Hepatocyte (in vitro differentiated cells): ENCODE results near the gene ALPL. TPM values are rescaled to one million over a fixed set of nuclear protein-coding genes. Genes with fewer than 3 reads are reported as not detected.

Source experiments
- DNase-seq: peaks from one replicate; pipeline ENCODE4 v3.0.0-alpha.2; 2016; ENCODE audit warnings: low spot score
- H2AFZ ChIP-seq: fragments of 200-600 bp; sonication (generic); 2 replicates; pipeline ENCODE4 v1.6.0; 2016; ENCODE audit warnings: antibody characterized with exemption, mild to moderate bottlenecking
- H3K27ac ChIP-seq: fragments of 200-600 bp; sonication (generic); 2 replicates; pipeline ENCODE4 v1.5.1; 2016; ENCODE audit warnings: mild to moderate bottlenecking
- H3K27me3 ChIP-seq: fragments of 200-600 bp; sonication (generic); 2 replicates; pipeline ENCODE4 v1.6.1; 2016
- H3K36me3 ChIP-seq: fragments of 200-600 bp; sonication (generic); replicated peaks from 2 replicates; pipeline ENCODE4 v1.5.1; 2016; ENCODE audit warnings: low read depth; ENCODE audit not compliant: insufficient read depth
- H3K4me1 ChIP-seq: fragments of 200-600 bp; sonication (generic); 2 replicates; pipeline ENCODE4 v1.5.1; 2016; ENCODE audit warnings: mild to moderate bottlenecking, moderate library complexity; ENCODE audit not compliant: insufficient read depth
- H3K4me2 ChIP-seq: fragments of 200-600 bp; sonication (generic); 2 replicates; pipeline ENCODE4 v1.6.0; 2016
- H3K4me3 ChIP-seq: fragments of 200-600 bp; sonication (generic); 2 replicates; pipeline ENCODE4 v1.5.1; 2016; ENCODE audit warnings: mild to moderate bottlenecking
- H3K79me2 ChIP-seq: fragments of 200-600 bp; sonication (generic); 2 replicates; pipeline ENCODE4 v1.6.0; 2017; ENCODE audit warnings: mild to moderate bottlenecking
- H3K9me2 ChIP-seq: fragments of 200-600 bp; sonication (generic); replicated peaks from 2 replicates; pipeline ENCODE4 v1.6.0; 2017; ENCODE audit warnings: mild to moderate bottlenecking; ENCODE audit not compliant: insufficient read depth
- H3K9me3 ChIP-seq: fragments of 200-600 bp; sonication (generic); 2 replicates; pipeline ENCODE4 v1.5.1; 2016; ENCODE audit warnings: low read depth, mild to moderate bottlenecking
- H4K20me1 ChIP-seq: fragments of 200-600 bp; sonication (generic); 2 replicates; pipeline ENCODE4 v1.6.0; 2016; ENCODE audit warnings: mild to moderate bottlenecking; ENCODE audit not compliant: insufficient read depth, poor library complexity, severe bottlenecking
- CTCF ChIP-seq: fragments of 200-600 bp; sonication (generic); IDR thresholded peaks from 2 replicates; pipeline ENCODE4 v1.5.1; 2016; ENCODE audit warnings: antibody characterized with exemption, mild to moderate bottlenecking; ENCODE audit not compliant: poor library complexity
- EZH2 ChIP-seq: fragments of 200-600 bp; sonication (generic); IDR thresholded peaks from 2 replicates; pipeline ENCODE4 v1.6.1; 2016; ENCODE audit warnings: antibody characterized with exemption, mild to moderate bottlenecking, borderline replicate concordance
- EZH2phosphoT487 ChIP-seq: fragments of 200-600 bp; sonication (generic); IDR thresholded peaks from one replicate; pipeline ENCODE4 v1.6.1; 2018; ENCODE audit warnings: antibody characterized with exemption, mild to moderate bottlenecking, low read depth, moderate library complexity; ENCODE audit not compliant: unreplicated experiment, severe bottlenecking
- WGBS: methylation state at CpG from one replicate; pipeline ENCODE4 v1.1.6; 2016; ENCODE audit warnings: low lambda C conversion rate; ENCODE audit errors: missing lambda C conversion rate; 5-methylcytosine and 5-hydroxymethylcytosine counted together
- polyA plus RNA-seq: library from polyadenylated mRNA; unstranded; fragments of >200 nt; fragmentation: Nextera tagmentation; extraction: Ambion mirVana; gene quantifications from 2 replicates; pipeline ENCODE4 v1.2.1, GENCODE V29; 2016
- total RNA-seq: library from RNA; depleted of rRNA; stranded (reverse); fragments of >200 nt; gene quantifications from 2 replicates; pipeline ENCODE4 v1.2.3, GENCODE V29; 2014

The ALPL gene
- total and polyA plus RNA-seq, 2 experiments from 2014 or later = 2.2 to 6.0 TPM

GRCh38 chr1:21622466-21623315 is 113.5 kb downstream of the ALPL start:
- Histone ChIP-seq H3K36me3 (no peaks in the 10 kb centered on the region), H2AFZ (peak overlapping the region; percentile 63), H3K27me3 (no peaks in the 10 kb centered on the region)

GRCh38 chr1:21623410-21623961 is 114.3 kb downstream of the ALPL start:
- TF ChIP-seq EZH2phosphoT487 (no peak), CTCF (no peak), EZH2 (no peak)
- Histone ChIP-seq H3K27ac (peak overlapping the region; percentile 94), H3K9me3 (no peaks in the 10 kb centered on the region), H3K36me3 (no peaks in the 10 kb centered on the region), H3K79me2 (no peaks in the 10 kb centered on the region), H3K27me3 (no peaks in the 10 kb centered on the region), H3K9me2 (no peaks in the 10 kb centered on the region), H4K20me1 (no peaks in the 10 kb centered on the region), H3K4me3 (no peak overlapping the region), H3K4me1 (peaks cover 46% of the 10 kb centered on the region), H2AFZ (no peak overlapping the region), H3K4me2 (peak overlapping the region; percentile 90)
- WGBS = 72% methylated on average over 10 of the region's 10 CpGs
- peak; percentile 82 for DNase-seq

More at GRCh38 chr1:21622466-21623315, 113.5 kb downstream of the ALPL start:
- Histone ChIP-seq H4K20me1 (no peaks in the 10 kb centered on the region), H3K9me2 (no peaks in the 10 kb centered on the region), H3K9me3 (no peaks in the 10 kb centered on the region), H3K4me2 (peak overlapping the region; percentile 90), H3K4me3 (peak overlapping the region; percentile 45), H3K79me2 (no peaks in the 10 kb centered on the region), H3K4me1 (peaks cover 46% of the 10 kb centered on the region), H3K27ac (peak overlapping the region; percentile 94)
- peak; percentile 90 for DNase-seq
- 58% methylated on average over 10 of the region's 62 CpGs for WGBS
- TF ChIP-seq EZH2 (no peak), EZH2phosphoT487 (no peak), CTCF (no peak)

GRCh38 chr1:21624571-21625389 is 115.6 kb downstream of the ALPL start:
- H3K9me3 ChIP-seq = no peaks in the 10 kb centered on the region
- H2AFZ ChIP-seq = no peak overlapping the region
- no peaks in the 10 kb centered on the region for H4K20me1 ChIP-seq
- TF ChIP-seq CTCF (no peak), EZH2 (no peak), EZH2phosphoT487 (no peak)
- WGBS = 79% methylated on average over 11 of the region's 11 CpGs
- H3K9me2 ChIP-seq = no peaks in the 10 kb centered on the region
- no peak overlapping the region for H3K4me2 ChIP-seq
- no peaks in the 10 kb centered on the region for H3K27me3 ChIP-seq
- H3K79me2 ChIP-seq = no peaks in the 10 kb centered on the region
- no peak overlapping the region for H3K4me3 ChIP-seq
- H3K4me1 ChIP-seq = peaks cover 37% of the 10 kb centered on the region
- no peak overlapping the region for H3K27ac ChIP-seq
- DNase-seq = no peak
- no peaks in the 10 kb centered on the region for H3K36me3 ChIP-seq
